Measurements from ENCODE around the gene KRT73.

- TF ChIP-seq, protein P1, sequence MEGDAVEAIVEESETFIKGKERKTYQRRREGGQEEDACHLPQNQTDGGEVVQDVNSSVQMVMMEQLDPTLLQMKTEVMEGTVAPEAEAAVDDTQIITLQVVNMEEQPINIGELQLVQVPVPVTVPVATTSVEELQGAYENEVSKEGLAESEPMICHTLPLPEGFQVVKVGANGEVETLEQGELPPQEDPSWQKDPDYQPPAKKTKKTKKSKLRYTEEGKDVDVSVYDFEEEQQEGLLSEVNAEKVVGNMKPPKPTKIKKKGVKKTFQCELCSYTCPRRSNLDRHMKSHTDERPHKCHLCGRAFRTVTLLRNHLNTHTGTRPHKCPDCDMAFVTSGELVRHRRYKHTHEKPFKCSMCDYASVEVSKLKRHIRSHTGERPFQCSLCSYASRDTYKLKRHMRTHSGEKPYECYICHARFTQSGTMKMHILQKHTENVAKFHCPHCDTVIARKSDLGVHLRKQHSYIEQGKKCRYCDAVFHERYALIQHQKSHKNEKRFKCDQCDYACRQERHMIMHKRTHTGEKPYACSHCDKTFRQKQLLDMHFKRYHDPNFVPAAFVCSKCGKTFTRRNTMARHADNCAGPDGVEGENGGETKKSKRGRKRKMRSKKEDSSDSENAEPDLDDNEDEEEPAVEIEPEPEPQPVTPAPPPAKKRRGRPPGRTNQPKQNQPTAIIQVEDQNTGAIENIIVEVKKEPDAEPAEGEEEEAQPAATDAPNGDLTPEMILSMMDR (conservative IDR thresholded peaks at IDR 0.05; ENCODE audit: low read depth in 2 of 2), result no peak
- TF ChIP-seq EZH2phosphoT487 (IDR thresholded peaks at IDR 0.05; ENCODE audit: unreplicated experiment) (no peak), EZH2 (IDR thresholded peaks at IDR 0.05; ENCODE audit: low read depth, unreplicated experiment) (no peak), POLR2AphosphoS5 (IDR thresholded peaks at IDR 0.05; ENCODE audit: low read depth) (no peak), REST (IDR thresholded peaks at IDR 0.05; ENCODE audit: unreplicated experiment) (no peak), NANOG (IDR thresholded peaks at IDR 0.05; ENCODE audit: borderline replicate concordance) (no peak), JUNB (IDR thresholded peaks at IDR 0.05; ENCODE audit: unreplicated experiment) (no peak), CREB1 (CRISPR knock-in tag; IDR thresholded peaks at IDR 0.05; ENCODE audit: low read depth) (no peak), ZNF462 (CRISPR knock-in tag; IDR thresholded peaks at IDR 0.05) (no peak)
These were observed 47.8 kb downstream of the KRT73 start for GRCh38 chr12:52570511-52570910.

Data from GM23338 (cell line).